K562 (cell line): ENCODE measurements around the gene CTDSPL. TPM values are rescaled to one million over a fixed set of nuclear protein-coding genes. Genes with fewer than 3 reads are reported as not detected.

ENCODE experiments used
- POLR2A ChIP-seq: fragments of 450-650 bp; conservative IDR thresholded peaks from 2 replicates; pipeline ENCODE4 v1.6.1; 2016
- ZKSCAN1 ChIP-seq: fragments of 150-350 bp; IDR thresholded peaks from 2 replicates; pipeline ENCODE4 v1.6.1; 2016; ENCODE audit warnings: low read depth, low read length
- polyA plus RNA-seq, 8 experiments: library from polyadenylated mRNA; depleted of rRNA in 4 of 8; stranded (reverse) in 5 of 8; unstranded in 3 of 8; fragments of >200 nt; fragmentation: Nextera tagmentation in 2 of 8; fragmentation: Illumina TruSeq in 1 of 8; extraction: Ambion mirVana in 2 of 8; extraction: Trizol in 1 of 8; gene quantifications; 2 replicates each; pipeline versions ENCODE4 v1.2.1 to v1.2.3, GENCODE V29; 2011 to 2014; ENCODE audit warnings: inconsistent platforms in 1 of 8, missing spikeins in 1 of 8
- total RNA-seq, 7 experiments: library from RNA; depleted of rRNA in 6 of 7; stranded (reverse); fragments of >200 nt in 6 of 7; fragmentation: Illumina TruSeq in 2 of 7; extraction: Trizol in 2 of 7; gene quantifications; 2 replicates each; pipeline versions ENCODE4 v1.2.1 to v1.2.3, GENCODE V29; 2011 to 2021; ENCODE audit warnings: low replicate concordance in 1 of 7
- TF ChIP-seq, protein P1 (sequence below), 3 experiments: fragments of 200-800 bp in 1 of 3; fragments of 250-450 bp in 1 of 3; fragments of 450-650 bp in 1 of 3; sonication (Bioruptor Pico) in 1 of 3; sonication (Bioruptor generic) in 1 of 3; formaldehyde crosslinking in 1 of 3; IDR thresholded peaks; 2 replicates each; pipeline versions ENCODE4 v1.6.1 to v1.8.0; 2016 to 2022; ENCODE audit warnings: mild to moderate bottlenecking in 2 of 3, missing genetic modification characterization in 2 of 3, missing compliant biosample characterization in 1 of 3, moderate library complexity in 1 of 3
- TF ChIP-seq, protein P2 (sequence below), 2 experiments: IDR thresholded peaks in 1 of 2; conservative IDR thresholded peaks in 1 of 2; 2 replicates each; pipeline ENCODE4 v1.6.1; 2016; ENCODE audit warnings: low read depth in 2 of 2, mild to moderate bottlenecking in 1 of 2, missing compliant biosample characterization in 1 of 2, missing genetic modification characterization in 1 of 2, moderate library complexity in 1 of 2

Gene CTDSPL
- total and polyA plus RNA-seq, 9 of the 15 experiments (the other 6 are each of a cell fraction or from before 2014, with no cell fraction given): 5.1 to 19.3 (median 11.3) TPM

DNA sequence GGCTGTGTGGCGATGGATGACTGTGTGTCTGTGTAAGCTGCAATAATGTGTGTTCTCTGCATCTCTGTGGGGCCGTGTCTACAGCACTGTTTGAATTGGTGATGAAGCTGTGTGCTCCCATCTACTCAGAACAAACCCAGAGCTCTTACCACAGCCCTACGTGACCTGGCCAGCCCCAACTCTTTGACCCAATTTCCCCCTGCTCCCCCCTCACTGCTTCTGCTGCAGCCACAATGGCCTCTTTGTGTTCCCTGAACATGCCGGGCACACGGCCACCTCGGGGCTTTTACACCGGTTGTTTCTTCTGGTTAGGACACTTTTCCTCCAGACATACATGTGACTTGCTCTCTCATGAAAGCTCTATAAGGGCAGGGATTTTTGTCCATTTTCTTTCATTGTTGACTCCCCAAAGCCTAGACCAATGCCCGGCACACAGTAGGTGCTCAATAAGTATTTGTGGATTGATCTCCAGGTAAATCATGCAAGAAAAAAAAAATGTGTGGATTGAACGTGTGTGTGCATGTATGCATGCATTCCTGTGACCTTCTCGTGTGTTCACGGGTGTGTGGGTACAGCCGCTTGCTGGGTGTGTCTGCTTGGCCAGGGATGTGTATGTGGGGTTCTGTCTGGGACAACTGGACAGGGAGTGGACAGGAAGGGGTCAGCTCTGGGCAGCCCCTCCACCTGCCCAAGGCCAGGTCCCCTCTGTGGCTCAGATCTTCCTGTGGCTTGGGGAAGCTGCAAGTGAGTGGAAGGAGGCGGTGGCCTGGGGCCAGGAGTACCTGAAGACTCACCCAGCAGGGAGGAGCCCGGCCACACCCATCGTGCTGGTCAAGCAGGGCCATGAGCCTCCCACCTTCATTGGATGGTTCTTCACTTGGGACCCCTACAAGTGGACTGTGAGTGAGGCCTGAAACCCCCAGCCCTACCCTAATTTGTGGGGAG, 143.7 kb downstream of the CTDSPL start (continued):
- TF ChIP-seq, protein P1, sequence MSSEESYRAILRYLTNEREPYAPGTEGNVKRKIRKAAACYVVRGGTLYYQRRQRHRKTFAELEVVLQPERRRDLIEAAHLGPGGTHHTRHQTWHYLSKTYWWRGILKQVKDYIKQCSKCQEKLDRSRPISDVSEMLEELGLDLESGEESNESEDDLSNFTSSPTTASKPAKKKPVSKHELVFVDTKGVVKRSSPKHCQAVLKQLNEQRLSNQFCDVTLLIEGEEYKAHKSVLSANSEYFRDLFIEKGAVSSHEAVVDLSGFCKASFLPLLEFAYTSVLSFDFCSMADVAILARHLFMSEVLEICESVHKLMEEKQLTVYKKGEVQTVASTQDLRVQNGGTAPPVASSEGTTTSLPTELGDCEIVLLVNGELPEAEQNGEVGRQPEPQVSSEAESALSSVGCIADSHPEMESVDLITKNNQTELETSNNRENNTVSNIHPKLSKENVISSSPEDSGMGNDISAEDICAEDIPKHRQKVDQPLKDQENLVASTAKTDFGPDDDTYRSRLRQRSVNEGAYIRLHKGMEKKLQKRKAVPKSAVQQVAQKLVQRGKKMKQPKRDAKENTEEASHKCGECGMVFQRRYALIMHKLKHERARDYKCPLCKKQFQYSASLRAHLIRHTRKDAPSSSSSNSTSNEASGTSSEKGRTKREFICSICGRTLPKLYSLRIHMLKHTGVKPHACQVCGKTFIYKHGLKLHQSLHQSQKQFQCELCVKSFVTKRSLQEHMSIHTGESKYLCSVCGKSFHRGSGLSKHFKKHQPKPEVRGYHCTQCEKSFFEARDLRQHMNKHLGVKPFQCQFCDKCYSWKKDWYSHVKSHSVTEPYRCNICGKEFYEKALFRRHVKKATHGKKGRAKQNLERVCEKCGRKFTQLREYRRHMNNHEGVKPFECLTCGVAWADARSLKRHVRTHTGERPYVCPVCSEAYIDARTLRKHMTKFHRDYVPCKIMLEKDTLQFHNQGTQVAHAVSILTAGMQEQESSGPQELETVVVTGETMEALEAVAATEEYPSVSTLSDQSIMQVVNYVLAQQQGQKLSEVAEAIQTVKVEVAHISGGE (CRISPR knock-in tag; IDR thresholded peaks at IDR 0.05): peak in 1 of 3 experiments; percentile 15; a peak in 1 of 6 replicates
- TF ChIP-seq ZKSCAN1 (peak; percentile 79), POLR2A (peak; percentile 9; the same call in 1 of the 2 replicates)
- TF ChIP-seq, protein P2, sequence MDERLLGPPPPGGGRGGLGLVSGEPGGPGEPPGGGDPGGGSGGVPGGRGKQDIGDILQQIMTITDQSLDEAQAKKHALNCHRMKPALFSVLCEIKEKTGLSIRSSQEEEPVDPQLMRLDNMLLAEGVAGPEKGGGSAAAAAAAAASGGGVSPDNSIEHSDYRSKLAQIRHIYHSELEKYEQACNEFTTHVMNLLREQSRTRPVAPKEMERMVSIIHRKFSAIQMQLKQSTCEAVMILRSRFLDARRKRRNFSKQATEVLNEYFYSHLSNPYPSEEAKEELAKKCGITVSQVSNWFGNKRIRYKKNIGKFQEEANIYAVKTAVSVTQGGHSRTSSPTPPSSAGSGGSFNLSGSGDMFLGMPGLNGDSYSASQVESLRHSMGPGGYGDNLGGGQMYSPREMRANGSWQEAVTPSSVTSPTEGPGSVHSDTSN (CRISPR knock-in tag; IDR thresholded peaks at IDR 0.05; ENCODE audit: low read depth): no peak
- TF ChIP-seq, protein P2 (tag; conservative IDR thresholded peaks at IDR 0.05; ENCODE audit: low read depth): no peak
- TF ChIP-seq, all 486 proteins: peak for 8
